HG03039 (cell line): Measurements from ENCODE around the gene SWT1.
"Not testable (repeated sequence)": the region's sequence is repeated elsewhere in the genome, so short reads cannot be mapped to it uniquely, and the experiment has no call there.

Experiments used
- ATAC-seq: cut with Tn5 transposase; IDR thresholded peaks from one replicate; pipeline ENCODE4 v1.9.1; 2021; ENCODE audit warnings: mild to moderate bottlenecking, moderate library complexity; ENCODE audit not compliant: unreplicated experiment

SWT1 gene

DNA sequence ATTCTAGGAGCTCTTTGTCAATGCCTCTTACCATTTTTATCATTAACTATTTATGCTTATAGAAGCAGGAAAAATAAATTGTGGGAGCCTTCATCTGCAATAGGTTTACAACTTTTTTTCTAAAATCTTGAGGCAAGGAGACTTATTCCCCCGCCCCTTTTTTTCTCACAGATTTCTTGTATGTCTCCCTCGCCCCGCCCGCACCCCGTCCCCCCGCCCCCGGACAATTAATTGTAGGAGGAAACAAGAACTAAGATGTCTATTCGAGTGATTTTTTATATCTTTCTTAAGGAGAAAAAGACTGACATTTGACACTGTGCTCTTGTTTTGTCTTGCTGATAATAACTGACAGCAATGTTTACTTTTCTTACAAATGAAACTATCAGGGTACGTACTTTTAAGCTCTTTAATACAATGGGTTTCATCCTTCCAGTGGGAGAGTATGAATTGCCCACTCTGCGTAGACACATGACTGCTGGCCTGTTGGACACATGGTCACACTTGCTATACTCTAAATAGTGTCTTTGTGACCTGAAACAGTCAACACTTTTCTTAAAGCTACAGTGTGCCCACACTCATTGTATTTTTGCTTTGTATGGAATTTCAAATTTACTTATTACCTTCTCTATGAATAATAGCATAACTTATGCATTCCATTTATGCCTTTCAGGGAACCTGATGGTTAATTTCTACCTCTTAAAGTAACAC is 161.6 kb downstream of the SWT1 start:
- ATAC-seq = no peak

DNA sequence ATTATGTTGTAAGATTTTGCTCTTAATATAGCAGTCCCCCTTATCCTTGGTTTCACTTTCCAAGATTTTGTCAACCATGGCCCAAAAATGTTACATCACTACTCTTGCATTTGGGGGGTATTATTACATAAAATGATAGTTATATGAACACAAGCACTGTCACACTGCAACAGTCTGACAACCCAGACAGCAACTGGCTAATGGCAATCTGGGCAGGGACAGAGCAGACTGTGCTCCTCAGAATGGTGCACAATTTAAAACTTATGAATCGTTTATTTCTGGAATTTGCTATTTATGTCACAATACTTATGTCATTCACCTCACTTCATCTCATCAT is 162.1 kb downstream of the SWT1 start:
- no peak for ATAC-seq

DNA sequence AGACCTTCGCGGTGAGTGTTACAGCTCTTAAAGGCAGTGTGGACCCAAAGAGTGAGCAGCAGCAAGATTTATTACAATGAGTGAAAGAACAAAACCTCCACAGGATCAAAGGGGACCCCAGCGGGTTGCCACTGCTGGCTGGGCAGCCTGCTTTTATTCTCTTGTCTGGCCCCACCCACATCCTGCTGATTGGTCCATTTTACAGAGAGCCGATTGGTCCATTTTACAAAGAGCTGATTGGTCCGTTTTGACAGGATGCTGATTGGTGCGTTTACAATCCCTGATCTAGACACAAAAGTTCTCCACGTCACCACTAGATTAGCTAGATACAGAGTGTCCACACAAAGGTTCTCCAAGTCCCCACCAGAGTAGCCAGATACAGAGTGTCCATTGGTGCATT is 164.1 kb downstream of the SWT1 start:
- ATAC-seq = not testable (repeated sequence)

DNA sequence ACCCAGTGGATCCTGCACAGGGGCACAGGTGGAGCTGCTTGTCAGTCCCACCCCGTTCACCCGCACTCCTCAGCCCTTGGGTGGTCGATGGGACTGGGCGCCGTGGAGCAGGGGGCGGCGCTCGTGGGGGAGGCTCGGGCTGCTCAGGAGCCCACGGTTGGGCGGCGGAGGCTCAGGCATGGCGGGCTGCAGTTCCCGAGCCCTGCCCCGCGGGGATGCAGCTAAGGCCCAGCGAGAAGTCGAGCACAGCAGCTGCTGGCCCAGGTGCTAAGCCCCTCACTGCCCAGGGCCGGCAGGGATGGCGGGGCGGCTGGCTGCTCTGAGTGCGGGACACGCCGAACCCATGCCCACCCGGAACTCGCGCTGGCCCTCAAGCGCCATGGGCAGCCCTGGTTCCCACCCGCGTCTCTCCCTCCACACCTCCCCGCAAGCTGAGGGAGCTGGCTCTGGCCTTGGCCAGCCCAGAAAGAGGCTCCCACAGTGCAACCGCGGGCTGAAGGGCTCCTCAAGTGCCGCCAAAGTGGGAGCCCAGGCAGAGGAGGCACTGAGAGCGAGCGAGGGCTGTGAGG is 164.8 kb downstream of the SWT1 start:
- not testable (repeated sequence) for ATAC-seq

DNA sequence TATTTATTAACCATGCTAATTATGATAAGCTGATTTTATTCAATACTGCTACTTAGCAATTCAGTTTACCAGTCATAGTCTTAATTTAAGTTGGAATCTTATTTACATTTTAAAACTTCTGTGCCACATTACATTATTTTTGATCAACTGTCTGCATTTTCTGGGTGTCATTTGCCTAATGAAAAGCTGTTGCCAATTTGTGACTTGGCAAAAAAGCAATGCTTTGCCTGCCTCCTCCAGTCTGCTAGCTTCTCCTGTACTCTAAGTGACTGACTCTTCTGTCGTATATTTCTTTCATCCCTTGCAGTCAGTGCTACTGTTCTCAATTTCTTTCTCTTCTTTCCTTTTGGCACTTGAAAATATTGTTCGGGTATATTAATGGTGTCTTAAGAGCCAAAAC is 165.7 kb downstream of the SWT1 start:
- no peak for ATAC-seq

DNA sequence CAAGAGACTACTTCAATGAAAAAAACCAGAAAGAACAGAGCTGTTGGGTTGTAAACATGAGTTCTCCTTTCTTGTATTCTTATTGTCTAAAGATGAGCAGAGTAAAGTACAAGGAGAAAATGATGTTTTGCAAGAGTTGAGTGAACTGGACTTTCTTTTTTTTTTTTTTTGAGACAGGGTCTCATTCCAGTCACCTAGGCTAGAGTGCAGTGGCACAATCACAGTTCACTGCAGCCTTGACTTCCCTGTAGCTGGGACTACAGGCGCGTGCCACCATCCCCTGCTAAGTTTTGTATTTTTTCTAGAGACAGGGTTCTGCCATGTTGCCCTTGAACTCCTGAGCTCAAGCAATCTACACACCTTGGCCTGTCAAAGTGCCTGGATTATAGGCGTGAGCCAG is 167.2 kb downstream of the SWT1 start:
- no peak for ATAC-seq

DNA sequence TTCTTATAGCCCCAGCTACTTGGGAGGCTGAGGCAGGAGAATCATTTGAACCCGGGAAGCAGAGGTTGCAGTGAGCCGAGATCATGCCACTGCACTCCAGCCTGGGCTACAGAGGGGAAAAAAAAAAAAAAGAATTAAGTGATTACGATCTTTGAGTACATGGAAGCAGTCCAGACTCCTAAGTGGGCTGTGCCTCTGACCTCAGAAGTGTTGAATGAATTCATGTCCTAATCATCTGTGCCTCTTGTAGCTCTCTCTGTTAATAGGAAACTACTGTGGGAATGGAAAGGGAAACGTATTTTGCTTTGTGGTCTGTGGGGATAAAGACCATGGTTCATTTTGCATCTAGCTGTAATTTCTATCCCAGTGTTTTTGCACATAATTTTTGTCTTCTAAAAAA is 168.4 kb downstream of the SWT1 start:
- no peak for ATAC-seq

DNA sequence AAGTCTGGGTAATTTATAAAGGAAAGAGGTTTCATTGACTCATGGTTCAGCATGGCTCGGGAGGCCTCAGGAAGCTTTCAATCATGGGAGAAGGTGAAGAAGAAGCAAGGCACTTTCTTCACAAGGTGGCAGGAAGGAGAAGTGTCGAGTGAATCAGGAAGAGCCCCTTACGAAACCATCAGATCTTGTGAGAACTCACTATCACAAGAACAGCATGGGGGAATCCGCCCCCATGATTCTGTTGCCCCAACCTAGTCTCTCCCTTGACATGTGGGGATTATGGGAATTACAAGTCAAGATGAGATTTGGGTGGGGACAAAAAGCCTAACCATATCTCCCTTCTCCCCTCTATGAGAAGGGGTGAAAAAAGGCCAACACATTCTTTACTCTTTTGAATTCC is 171.3 kb downstream of the SWT1 start:
- ATAC-seq = no peak

DNA sequence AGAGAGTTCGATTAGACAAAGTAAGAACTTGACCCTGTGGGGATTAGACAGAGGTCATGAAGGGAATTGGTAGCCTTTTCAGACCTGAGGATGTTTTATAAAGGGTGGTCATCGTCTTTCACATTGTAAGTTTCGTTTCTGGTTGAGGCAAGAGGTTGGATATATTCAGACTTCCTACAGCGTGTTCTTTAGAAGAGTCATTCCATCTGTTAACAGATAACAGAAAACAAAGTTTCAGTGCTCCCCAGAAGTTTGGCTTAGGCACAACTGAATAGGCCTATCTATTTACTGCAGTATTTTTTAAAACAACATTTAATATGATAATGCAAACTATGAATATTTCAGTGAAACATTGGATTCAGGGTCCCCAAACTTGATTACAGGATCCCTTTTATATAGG is 177.2 kb downstream of the SWT1 start:
- no peak for ATAC-seq

DNA sequence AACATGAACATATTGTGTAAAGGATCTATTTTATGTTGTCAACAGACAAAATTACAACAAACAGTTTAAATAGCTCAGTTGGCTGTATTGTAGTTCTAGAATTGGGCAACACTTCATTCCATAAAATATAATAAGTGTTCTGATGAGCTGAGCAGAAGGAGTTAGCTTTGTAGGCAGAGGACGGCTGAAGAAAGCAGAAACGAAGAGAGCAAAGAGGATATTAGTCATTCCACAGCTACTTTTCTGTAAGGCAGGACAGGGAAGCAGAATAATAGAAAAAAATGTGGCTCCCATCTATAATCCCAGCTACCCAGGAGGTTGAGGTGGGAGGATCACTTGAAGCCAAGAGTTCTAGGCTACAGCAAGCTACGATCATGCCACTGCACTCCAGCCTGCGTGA is 180.3 kb downstream of the SWT1 start:
- ATAC-seq = no peak

DNA sequence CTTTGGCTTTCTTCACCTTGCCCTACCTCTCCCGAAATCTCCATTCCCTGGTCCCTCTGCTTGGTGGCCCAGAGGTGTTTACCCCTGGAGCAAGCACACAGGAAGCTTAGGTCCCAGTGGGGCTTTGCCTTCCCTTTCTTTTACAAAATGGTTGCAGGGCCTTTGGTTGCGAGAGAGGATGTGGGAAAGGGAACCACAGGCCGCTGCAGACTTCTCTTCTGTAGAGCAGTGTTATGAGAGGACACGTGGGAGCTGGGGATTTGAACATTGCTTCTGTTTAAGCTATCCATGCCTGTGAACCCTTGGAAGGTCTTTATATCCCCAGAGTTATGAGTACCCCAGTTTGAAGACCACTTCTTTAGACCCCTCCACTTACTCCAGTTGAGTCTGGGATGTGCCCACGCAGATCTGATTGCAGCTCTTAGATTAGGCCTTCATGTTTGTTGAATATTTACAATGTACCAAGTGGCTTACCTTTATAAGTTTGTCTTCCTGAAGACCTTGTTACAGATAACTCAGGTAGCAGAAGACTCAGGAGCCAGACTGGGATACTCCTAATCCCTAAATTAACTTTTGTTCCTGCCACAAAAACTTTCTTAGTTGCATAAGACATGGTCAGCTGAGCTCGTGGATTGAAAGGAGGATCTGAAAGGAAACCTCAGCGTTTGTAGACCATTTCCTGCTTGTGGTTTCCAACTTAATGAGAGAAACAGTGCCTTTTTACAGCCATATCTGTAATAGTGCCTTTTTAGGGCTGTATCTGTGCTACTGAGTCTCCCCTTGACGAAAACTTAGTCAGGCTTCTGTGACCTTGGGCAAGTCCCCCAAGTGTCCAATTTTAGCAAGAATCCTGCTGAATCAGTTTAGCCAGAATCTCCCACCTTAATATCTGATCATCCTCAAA is 182.0 kb downstream of the SWT1 start:
- ATAC-seq = peak; percentile 96

DNA sequence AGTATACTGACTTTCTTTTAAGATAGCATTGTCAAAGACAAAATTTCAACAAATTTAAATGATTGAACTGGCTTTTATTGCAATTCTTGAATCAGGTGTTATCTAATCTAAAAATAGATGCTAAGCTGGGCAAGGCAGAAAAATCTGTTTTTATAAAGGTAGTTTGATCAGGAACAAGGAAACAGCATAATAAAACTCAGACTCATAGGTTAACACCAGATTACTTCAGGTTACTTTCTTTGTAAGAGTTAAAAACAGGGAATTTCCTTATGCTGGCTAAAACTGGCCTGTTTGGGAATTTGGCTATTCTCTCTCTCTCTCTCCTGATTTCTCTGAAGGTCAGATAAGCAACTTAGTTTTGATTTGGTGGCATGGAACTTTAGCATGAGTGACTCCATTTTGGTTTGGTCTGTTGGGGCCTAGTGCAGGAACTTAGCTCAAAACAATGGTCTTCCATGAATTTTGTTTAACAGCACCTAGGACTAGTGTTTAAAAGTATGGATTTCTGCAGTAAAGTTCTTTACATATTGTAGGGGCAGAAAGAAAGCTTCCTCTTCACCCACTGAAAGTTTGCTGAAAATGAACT is 184.3 kb downstream of the SWT1 start:
- ATAC-seq = no peak
